ENCODE measurements around the gene ANXA9. TPM values are rescaled to one million over a fixed set of nuclear protein-coding genes. Genes with fewer than 3 reads are reported as not detected.

Gene ANXA9
- total RNA-seq, 1 donor = 0.09 TPM

GRCh38 chr1:151008244-151009205, 26.4 kb downstream of the ANXA9 start, which contains the start of gene PRUNE1:
TSS of gene PRUNE1 (plus strand) at chr1:151008449. CDS start at chr1:151008633, 184 bp downstream.
- TF ChIP-seq CTCF (IDR thresholded peaks at IDR 0.05; ENCODE audit: insufficient read depth, low read length) = no peak
- H3K4me3 ChIP-seq (ENCODE audit: low read depth, low read length) = peak within 1 kb of the TSS; percentile 97
- DNase-seq (ENCODE audit: low read depth) = peak; percentile 93

- DNase-seq (ENCODE audit: low read depth) = peak; percentile 58
- no peak for TF ChIP-seq CTCF (IDR thresholded peaks at IDR 0.05; ENCODE audit: insufficient read depth, low read length)
- H3K4me3 ChIP-seq (ENCODE audit: low read depth, low read length) = peak overlapping the region; percentile 97
Observed at GRCh38 chr1:151009206-151009587, 27.1 kb downstream of the ANXA9 start.

GRCh38 chr1:151009674-151010345, 27.7 kb downstream of the ANXA9 start:
- TF ChIP-seq CTCF (IDR thresholded peaks at IDR 0.05; ENCODE audit: insufficient read depth, low read length) = no peak
- H3K4me3 ChIP-seq (ENCODE audit: low read depth, low read length) = peak overlapping the region; percentile 97

GRCh38 chr1:151010346-151010726, 28.2 kb downstream of the ANXA9 start:
- H3K4me3 ChIP-seq (ENCODE audit: low read depth, low read length) = no peak overlapping the region
- DNase-seq (ENCODE audit: low read depth) = no peak
- TF ChIP-seq CTCF (IDR thresholded peaks at IDR 0.05; ENCODE audit: insufficient read depth, low read length) = no peak

More at GRCh38 chr1:151009674-151010345, 27.7 kb downstream of the ANXA9 start:
- DNase-seq (ENCODE audit: low read depth) = no peak

- TF ChIP-seq CTCF (IDR thresholded peaks at IDR 0.05; ENCODE audit: insufficient read depth, low read length) = no peak
- no peak overlapping the region for H3K4me3 ChIP-seq (ENCODE audit: low read depth, low read length)
- DNase-seq (ENCODE audit: low read depth) = peak; percentile 11
Observed at GRCh38 chr1:151011154-151011850, 29.2 kb downstream of the ANXA9 start.

- no peak for DNase-seq (ENCODE audit: low read depth)
- no peak overlapping the region for H3K4me3 ChIP-seq (ENCODE audit: low read depth, low read length)
- TF ChIP-seq CTCF (IDR thresholded peaks at IDR 0.05; ENCODE audit: insufficient read depth, low read length) = no peak
Observed at GRCh38 chr1:151012684-151013471, 30.8 kb downstream of the ANXA9 start.
